ENCODE data around the gene RCC2.
A peak's percentile ranks its signal among the peaks of the same experiment; 100 is the strongest.

Gene RCC2

DNA sequence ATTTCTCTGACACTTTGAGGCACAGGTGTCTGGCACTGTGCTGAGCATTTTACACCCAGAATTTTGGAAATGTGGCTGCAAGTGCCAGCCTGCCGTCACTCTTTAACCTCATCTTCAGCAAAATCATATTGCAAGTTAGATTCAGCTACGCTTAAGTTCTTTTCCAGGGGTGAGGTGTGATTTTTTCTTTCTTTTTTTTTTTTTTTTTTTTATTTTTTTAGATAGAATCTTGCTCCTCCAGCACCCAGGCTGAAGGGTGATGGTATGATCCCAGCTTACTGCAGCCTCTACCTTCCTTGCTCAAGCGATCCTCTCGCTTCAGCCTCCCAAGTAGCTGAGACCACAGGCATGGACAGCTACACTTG, 2.5 kb upstream of the RCC2 start:
- no peak for DNase-seq

DNA sequence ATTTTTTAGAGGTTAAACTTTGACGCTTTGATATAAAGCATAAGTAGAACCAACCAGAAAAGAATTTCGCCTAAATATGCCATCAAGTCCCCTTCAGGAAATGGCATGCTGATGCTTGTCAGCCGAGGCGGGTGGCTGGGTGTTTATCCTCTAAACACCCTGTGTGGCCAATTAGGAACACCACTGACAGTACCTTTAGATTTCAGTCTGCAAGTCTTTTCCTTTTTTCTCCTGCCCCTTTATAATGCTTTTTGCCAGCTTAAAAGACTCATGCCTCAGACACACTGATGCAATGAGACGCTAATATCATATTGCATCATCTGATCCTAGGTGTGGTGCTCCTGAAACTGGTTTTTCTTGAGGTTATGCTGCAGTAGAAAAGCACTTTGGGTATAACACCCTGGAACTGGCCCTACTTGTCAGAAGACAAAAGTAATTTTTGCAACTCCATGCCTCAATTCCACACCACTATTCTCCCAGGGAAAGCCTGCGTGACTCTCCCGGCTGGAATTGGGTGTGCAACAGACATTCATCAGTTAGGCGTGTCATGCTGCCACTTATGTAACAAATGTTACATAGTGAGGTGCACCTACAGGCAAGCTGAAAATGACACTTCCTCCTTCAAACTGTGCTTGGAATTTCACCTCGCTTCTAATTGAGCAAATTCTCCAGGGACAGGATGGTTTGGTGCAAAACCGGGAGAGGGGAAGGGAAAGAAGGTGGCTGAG, 2.0 kb upstream of the RCC2 start:
- no peak for DNase-seq

DNA sequence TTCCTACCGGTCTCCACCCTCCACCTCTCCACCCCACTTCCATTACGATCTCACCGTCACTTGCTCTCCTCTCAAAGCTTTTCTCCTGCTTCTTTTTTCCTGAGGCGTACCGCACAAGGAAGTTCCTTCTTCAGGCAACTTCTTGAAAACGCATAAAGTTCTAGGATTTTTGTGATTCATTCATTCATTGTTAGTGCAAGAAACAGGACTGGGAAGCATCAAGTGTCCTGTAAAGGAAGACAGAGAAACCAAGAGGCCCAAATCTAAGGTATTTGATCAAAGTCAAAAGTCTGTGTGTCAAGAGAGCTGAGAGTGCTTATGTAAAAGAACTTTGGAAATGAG, 1.3 kb upstream of the RCC2 start:
- DNase-seq, result no peak

DNA sequence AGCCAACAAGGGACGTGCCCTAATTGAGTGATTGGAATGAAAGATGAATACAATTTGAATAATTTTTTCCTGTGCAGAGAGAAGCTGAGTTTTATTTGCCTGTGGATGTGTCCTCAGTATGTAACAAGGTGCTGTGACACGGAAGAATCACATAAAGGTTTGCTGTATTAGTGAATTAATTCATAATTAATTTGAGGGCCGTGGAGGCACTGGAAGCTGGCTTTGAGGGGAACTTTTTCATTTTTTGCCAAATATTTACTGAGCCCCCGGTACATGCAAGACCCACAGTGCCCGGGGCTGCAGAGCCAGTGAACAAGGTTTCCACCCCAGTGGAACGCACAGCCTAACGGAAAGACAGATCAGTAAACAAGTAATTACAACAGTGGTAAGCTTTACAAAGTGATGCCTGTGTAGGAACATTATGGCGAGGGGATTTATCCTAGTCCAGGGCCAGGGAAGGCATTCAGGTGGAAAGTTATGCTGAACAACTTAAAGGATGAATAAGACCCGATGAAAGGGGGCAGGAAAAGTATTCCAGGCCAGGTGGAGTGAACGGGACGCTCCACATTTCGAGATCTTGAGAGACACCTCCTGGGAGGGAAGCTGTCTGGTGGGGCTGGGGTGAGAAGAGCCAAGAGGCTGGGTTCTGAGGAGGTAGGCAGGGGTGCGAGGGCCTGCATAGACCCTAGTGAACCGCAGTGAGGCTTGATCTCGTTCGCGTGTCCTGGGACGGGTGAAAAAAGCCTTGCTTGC, 773 bp upstream of the RCC2 start:
- no peak for DNase-seq

DNA sequence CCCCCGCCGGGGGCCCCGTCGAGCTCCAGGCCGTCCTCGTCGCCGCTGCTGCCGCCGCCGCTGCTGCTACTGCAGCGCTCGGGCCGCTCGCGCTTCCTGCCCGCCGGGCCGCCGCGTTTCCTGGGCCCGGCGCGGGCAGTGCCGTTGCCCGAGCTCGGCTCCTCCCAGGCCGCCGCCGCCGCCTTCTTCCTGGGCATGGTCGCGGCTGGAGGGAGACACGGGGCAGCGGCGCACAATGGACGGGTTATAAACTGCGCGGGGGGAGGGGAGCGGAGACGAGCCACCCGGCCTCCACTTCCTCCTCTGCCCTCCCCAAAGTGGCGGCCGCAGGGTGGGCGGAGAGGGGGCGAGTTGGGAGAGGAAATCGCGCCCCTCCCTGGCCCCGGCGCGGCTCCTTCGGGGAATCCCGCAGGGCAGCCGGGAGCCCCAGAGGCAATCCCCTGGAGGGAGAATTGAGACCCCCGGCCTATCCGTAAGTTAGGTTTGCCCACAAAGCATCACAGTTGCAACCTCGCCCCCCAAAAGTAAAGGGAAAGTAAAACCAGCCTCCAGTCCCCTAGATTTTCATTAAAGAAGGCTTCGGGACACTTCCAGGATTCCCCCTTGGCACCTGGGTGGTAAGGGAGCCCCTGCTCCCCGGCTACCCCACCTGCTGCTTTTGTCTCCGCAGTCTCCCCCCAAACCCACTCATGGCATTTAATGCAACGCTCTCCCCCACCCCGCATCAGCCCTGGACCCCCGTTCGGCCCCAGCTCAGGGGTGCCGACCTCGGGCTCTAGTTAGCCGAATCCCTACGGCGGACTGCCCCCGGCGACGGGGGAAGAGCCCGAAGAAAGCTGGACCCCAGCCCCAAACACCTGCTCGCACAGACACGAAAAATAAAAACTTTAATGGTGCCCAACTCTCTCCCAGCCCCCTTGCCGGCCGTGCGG, 893 bp downstream of the RCC2 start:
- DNase-seq, result peak; percentile 75

DNA sequence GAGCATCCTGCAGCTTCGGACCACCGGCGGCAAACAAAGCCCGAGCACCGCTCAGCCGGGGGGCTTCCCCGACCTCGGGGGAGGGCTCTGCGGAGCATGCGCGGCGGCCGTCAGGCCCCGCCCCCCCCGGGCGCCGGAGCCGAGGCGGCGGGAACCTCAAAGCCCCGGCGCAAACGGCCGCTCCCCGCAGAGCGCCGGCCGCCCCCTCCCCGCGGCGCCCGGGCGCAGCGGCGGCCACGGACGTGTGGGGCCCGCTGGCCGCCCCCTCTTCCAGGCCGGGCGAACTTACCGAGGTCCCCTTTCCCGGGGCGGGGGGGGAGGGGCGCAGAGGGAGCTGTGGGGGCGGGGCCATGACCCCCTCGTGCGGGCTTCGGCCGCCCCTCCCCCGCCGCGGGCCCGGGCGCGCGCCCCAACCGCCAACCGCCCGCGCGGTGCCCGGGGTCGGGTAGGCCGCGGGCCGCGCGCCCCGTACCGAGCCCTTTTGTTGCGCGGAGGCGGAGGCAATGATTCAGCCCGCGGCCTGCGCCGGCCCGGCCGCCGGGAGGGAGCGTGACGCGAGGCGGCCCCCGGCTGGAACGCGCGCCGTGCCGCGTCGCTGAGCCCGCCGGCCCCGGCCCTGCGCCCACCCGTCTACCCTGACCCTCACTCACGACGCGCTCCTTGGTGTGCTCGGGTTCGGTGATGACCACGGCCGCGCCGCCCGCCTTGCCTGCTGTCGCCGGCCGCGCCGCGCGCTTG, 1.7 kb downstream of the RCC2 start:
- DNase-seq, result peak; percentile 61

DNA sequence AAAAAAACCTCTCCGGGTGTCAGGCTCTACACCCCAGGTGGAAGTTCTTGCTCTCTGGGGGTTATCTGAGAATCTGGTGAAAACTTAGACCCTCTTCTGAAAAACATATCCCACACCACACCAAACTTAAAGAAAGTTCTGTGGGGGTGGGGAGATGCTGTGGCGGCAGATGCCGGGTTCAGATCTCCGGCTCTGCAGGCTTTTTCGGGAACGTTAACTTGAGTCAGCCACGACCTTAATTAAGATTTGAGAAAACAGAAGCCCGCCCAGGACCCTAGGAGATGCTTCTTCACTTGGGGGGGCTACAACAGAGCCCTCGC, 2.3 kb downstream of the RCC2 start:
- DNase-seq, result no peak

DNA sequence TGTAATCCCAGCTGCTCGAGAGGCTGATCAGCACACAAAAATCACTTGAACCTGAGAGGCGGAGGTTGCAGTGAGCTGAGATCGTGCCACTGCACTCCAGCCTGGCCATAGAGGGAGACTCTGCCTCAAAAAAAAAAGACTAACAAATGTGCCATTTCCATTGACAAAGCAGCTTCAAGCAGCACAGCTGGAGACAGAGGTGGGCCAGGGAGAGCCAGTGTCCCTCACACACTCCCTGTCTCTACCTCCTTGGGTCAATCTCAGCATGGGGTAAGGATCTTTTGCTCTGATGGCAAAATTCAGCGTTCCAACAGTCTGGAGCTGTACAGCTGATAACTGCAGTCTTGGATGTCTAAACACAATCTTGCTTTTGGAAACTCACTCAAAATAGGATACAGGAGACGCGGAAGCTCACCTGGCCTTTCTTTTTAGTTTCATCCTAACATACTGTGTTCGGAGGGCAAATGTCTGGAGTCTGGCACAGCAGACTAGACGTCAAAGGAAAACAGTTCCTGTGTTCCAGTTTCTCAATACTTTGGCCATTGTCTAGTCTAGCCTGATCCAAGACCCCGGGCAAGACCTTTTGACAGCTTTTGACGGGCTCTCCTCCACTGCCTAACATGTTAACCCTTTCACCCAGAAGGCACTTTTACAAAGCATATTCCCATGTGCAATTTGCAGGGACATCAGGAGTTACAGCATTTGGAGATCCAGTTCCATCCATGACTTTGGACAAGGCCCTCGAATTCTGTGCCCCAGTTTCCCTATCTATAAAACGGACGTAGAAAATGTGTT, 2.9 kb downstream of the RCC2 start:
- no peak for DNase-seq

DNA sequence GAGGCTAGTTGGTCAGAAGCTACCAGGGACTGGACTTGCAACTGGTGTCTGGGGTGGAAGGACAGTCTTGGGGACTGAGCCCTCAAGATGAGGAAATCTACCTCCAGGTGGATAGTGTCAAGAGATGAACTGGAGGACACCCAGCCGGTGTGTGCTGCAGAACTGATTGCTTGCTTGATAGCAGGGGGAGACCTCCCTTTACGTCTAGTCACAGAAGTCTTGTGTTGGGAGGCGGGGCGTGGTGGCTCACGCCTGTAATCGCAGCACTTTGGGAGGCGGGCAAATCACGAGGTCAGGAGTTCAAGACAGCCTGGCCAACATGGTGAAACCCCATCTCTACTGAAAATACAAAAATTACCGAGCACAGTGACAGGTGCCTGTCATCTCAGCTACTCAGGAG, 4.9 kb downstream of the RCC2 start:
- DNase-seq, result no peak

DNA sequence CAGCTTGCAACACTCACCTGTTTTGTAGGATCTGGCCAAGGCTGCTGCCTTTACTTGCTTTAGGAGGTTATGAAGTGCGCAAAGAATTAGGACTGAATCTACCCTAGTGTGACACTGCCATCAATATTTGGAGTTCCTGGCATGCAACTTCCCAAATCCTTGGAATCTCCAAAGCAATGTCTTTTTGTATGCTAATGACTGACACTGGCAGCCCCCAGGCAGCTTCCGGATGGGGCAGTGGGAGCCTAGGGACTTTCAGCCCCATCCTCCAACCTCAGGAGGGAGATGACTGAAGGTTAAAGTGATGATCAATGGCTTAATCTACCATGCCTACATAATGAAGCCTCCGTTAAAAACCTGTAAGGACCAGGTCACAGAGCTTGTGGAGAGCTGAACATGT, 5.5 kb downstream of the RCC2 start:
- DNase-seq, result no peak

DNA sequence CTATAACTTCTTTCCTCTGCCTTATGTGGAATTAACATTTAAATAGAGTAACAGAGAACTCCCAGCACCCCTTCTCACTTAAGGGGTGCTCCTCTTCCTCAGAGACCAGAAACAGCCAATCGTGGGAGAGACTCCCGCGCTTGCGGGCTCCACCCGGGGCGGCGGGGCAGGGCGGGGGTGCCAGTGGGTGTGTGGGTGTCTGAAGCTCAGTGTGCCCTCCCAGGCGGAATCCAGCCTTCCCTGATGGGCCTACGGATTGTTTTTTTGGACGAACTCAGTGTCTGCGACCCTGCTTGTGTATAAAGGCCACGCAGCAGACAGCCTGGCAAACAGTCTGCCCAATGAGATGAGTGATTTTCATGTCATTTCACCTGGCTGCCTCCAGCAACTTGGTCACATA, 6.2 kb downstream of the RCC2 start:
- DNase-seq, result no peak

DNA sequence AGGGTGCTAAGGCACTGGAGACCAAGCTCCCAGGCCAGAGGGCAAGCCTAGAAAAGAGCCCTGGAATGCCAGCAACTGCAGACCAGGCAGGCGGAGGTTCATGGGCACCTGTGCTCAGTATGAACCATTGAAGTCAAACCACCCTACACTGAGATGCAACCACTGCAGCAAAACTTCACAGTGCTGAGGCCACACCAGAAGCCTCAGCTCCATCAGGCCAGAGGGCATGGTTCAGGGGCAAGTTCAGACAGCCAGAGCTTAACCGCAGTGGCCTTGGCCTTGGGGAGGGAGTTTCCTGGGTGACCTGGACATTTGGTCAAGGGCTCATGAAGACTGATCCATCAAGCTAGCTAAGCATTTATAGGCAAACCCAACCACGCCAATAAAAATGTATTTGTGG, 7.1 kb downstream of the RCC2 start:
- DNase-seq, result no peak

DNA sequence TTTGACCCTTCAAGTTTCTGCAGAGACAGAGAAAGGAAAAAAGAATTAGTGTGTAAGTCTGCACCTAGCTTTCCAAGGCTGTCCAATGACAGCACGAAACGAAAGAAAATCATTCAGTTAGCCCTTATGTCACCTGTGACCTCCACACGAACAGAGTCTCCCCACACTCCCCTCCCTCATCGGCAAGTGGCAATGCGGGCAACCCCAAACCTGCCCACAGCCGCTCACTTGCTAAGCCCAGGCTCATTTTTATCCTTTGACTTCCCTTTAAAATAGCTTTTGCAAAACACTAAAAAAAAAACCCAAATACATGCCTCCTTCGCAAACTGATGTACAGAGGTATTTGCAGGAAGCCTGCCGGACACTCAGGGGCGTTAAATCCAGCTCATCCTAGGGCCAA, 10.3 kb downstream of the RCC2 start:
- no peak for DNase-seq

DNA sequence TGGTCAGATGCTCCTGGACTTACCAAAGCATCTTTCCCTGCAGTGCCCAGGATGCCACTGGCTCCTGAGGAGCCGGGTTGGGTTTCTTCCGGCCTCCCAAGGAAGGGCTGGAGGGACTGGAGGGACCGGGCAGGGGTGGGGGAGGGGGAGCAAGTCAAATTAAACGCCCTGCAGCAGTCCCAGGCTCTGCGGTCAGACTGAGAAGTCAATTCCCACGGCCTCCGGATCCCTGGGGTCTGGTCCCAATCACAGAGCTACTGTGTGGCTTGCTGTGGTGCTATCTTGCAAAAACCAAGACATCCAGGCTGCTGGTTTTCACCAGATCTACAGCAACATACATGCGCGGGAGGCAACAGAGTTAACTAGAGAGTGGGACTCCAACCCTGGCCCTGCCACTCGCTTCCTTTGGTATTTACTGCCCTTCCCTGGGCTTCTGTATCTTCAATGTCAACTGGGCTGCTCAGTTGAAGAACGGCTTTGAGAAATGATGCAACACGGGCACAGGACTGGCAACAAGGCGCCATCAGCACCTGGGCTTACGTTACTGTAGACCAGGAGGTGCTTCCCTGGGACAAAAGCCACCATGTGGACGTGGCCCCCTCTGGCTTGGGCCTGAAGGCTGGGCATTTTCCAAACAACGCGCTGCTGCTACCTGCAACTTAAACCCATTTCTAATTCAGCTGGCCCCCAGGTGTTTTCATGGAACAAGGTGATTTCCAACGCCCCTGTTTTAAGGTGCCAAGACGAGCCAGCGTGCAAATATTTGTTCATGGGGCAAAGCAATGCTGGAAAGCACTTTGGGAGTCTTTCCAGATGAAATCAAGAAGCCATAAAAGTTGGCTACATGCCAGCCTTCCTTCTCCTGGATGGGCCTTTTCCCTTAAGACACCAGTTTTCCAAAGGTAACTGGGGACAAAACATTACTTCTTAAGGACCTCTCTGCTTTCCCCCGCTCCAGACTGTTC, 11.5 kb downstream of the RCC2 start:
- DNase-seq, result no peak

DNA sequence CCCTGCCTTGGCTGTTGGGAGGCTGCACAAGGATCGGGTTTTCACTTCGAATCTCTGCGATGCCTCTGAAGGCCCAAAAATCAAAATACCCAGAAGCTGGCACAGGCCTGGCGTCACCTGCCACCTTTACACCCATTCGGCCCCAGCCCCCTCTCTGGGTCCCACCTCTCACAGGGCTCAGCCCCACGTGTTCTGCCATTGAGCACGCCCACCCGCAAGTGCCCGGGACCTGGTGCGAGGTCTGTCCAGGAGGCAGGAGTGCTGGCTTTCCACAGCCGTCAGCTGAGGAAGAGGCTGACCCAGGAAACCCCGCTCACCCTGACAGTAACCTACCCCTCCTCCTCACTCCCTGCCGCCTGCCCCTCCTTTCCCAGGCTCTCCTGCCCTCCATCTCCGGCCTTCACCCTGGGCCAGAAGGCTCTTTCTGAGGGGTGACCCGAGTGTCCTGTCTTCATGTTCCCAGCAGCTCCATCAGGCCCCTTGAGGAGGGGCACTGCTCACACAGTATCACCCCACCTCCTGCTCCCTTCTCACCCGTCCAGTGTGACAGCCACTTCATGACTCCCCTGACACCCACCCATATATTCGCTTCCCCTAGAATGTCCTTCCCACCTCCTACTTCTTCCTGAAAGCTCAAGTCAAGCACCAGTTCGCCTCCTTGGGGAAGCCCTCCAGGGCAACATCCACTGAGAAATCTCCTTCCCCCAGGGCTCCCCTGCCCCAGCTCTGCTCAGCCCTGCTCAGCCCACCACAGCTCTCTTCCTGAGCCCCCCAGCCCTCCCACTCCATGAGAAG, 13.5 kb downstream of the RCC2 start:
- no peak for DNase-seq

DNA sequence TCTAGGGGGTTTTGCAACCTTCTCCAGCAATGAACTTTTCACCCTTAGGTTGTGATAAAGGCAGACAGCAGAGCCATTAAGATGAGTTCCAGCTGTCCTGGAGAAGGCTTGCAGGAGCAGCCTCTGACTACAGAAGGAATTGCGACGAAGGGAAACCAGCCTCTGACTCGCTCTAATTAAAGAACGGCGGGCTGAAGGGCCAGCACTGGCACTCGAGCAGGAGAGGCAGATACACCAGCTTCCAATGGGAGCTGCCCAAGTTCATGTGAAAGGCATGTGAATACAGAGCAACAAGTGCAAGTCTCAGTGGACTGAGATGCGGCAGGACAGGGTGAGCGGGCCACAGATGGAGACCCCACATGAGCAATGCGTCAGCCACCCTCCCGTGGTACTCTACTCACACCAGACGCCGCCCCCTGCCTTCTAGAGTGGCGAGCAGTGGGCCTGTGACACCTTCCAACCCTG, 15.7 kb downstream of the RCC2 start:
- no peak for DNase-seq

DNA sequence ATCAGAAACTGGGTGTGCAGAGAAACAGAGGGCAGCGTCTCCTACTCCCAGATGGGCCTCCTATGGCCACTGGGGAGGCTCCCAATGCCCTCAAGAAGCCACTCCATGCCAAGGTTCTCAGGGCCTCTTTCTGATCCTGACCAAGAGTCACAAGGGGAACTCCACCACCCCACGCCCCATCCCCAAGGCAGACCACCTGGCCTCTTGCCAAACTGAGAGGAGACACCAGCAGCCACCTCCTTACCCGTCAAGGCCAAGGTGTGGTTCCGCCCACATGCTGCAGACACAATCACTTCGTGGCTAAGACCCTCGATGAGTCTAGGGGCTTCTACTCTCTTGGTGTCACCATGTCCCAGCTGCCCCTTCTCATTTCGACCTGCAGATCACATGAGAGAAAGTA, 17.0 kb downstream of the RCC2 start:
- no peak for DNase-seq

DNA sequence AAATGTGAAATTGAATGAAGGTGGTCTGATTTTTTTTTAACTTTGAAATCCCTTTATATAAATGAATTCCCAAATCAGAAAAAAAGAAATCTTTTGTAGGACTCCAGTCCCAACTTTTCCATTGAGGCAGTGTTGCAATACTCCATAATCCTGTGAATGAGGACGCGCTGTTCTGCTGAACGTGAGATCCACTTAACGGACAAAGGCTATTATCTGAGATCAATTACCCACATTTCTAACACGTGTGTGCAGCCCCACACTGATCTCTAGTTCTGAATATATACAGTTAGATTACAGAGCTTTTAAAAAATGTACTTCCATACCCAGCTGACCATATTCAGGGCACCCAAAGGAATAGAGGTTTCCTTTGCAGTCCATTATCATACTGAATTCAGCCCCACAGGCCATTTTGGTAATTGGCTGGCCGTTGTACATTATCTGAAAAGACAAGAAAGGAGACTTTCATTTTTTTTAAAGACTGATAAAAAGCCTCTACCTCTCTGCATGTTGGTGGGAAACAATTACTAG, 19.0 kb downstream of the RCC2 start:
- no peak for DNase-seq

DNA sequence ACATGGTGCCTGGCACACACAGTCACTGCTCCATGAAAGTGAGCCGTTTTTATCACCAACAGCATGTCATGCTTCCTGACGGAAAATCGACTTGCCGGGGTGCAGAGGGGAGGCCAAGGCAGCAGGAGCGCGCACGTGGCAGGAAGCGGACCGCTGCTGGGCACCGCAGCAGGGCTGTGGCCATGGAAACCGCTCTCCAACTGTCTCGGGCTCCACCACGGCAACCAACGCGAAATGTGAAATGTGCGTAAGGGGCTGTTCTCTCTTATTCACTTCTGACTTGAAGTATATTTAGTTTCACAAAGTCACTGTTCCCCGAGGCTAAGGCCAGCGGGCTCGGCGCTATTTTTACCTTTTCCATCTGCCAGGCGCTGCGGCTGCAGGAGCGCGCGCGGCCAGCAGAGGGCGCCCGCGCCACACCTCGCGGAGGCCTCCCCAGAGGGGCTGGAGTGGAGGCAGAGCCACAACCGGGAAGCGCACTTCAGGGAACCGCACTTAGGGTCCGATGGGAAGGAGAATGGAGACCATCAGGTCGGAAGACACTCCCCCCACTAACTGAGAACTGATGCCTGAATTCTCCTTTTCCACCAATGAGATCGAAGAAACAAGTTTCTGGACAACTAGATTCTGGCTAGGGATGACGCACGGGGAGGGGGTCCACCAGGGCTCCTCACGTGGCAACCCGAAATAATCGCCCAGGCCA, 19.7 kb downstream of the RCC2 start:
- peak; percentile 59 for DNase-seq

Measured in stimulated activated CD4-positive, alpha-beta T cell treated with anti-CD3 and anti-CD28 coated beads, Interleukin-4, amount 100 ng/mL, for 24 hours (primary cell).